K562 (cell line): Measurements from ENCODE around the gene SLC12A9. TPM values are rescaled to one million over a fixed set of nuclear protein-coding genes. Genes with fewer than 3 reads are reported as not detected.

Experiments
- BCL6 ChIP-seq: fragments of 250-450 bp; sonication (Bioruptor Pico); IDR thresholded peaks from 2 replicates; pipeline ENCODE4 v1.4.0; 2020
- CBX8 ChIP-seq: fragments of 200-600 bp; sonication (generic); IDR thresholded peaks from 2 replicates; pipeline ENCODE4 v1.6.1; 2012; ENCODE audit warnings: borderline replicate concordance, mixed run types, low read depth, mild to moderate bottlenecking, moderate library complexity, mixed read lengths, low read length, control low read depth, inconsistent platforms; ENCODE audit not compliant: poor library complexity, severe bottlenecking; ENCODE audit errors: extremely low read depth
- CREB1 ChIP-seq, 2 experiments: sonication (generic) in 1 of 2; formaldehyde crosslinking in 1 of 2; IDR thresholded peaks; 2 replicates each; pipeline versions ENCODE4 v1.6.1 to v1.8.0; 2012 to 2022; ENCODE audit warnings: inconsistent platforms in 1 of 2, mild to moderate bottlenecking in 1 of 2, missing genetic modification reagents in 1 of 2, moderate library complexity in 1 of 2
- CTCF ChIP-seq, 3 experiments: IDR thresholded peaks in 2 of 3; conservative IDR thresholded peaks in 1 of 3; 2 replicates each; pipeline ENCODE4 v1.5.1; 2011 to 2012; ENCODE audit warnings: low read length in 3 of 3, mild to moderate bottlenecking in 3 of 3, control low read depth in 2 of 3, improper control_type of control experiment in 1 of 3, inconsistent platforms in 1 of 3, low read depth in 1 of 3, mixed read lengths in 1 of 3, moderate library complexity in 1 of 3; ENCODE audit not compliant: insufficient read depth in 2 of 3
- GATA2 ChIP-seq: sonication (generic); formaldehyde crosslinking; IDR thresholded peaks from 2 replicates; pipeline ENCODE4 v1.4.0; 2020; ENCODE audit warnings: mild to moderate bottlenecking, missing genetic modification reagents
- ILK ChIP-seq: fragments of 450-650 bp; IDR thresholded peaks from 2 replicates; pipeline ENCODE4 v1.6.1; 2016; ENCODE audit warnings: missing genetic modification characterization, low read depth, mild to moderate bottlenecking, missing compliant biosample characterization, moderate library complexity, borderline replicate concordance
- RFX7 ChIP-seq: fragments of 250-450 bp; sonication (Bioruptor Pico); IDR thresholded peaks from 2 replicates; pipeline ENCODE4 v1.5.1; 2021; ENCODE audit warnings: mild to moderate bottlenecking
- RNF2 ChIP-seq: sonication (generic); IDR thresholded peaks from 2 replicates; pipeline ENCODE4 v1.6.1; 2016
- STAT6 ChIP-seq: sonication (generic); formaldehyde crosslinking; IDR thresholded peaks from 2 replicates; pipeline ENCODE4 v1.8.1; 2023; ENCODE audit warnings: mild to moderate bottlenecking, missing genetic modification reagents
- TCF7L2 ChIP-seq: fragments of 150-350 bp; IDR thresholded peaks from 2 replicates; pipeline ENCODE4 v1.6.1; 2016; ENCODE audit warnings: low read depth, mild to moderate bottlenecking, low read length, moderate library complexity
- YY1 ChIP-seq, 3 experiments: IDR thresholded peaks; 2 replicates each; pipeline ENCODE4 v1.6.1; 2011; ENCODE audit warnings: low read length in 2 of 3, mild to moderate bottlenecking in 2 of 3, moderate library complexity in 2 of 3, borderline replicate concordance in 1 of 3, control low read depth in 1 of 3, low read depth in 1 of 3; ENCODE audit not compliant: insufficient read depth in 3 of 3, insufficient replicate concordance in 2 of 3, control insufficient read depth in 1 of 3, insufficient read length in 1 of 3; ENCODE audit errors: extremely low read depth in 1 of 3
- ZNF146 ChIP-seq: IDR thresholded peaks from one replicate; pipeline ENCODE4 v1.6.1; 2018; ENCODE audit warnings: missing compliant biosample characterization; ENCODE audit not compliant: unreplicated experiment
- ZNF280B ChIP-seq: fragments of 250-450 bp; sonication (Bioruptor Pico); IDR thresholded peaks from 2 replicates; pipeline ENCODE4 v1.5.1; 2021; ENCODE audit warnings: mild to moderate bottlenecking
- ZNF696 ChIP-seq: fragments of 250-450 bp; sonication (Bioruptor Pico); conservative IDR thresholded peaks from 2 replicates; pipeline ENCODE4 v1.4.0; 2020; ENCODE audit warnings: mild to moderate bottlenecking, moderate library complexity
- ZNF740 ChIP-seq, 3 experiments: fragments of 200-800 bp in 1 of 3; sonication (Bioruptor generic) in 1 of 3; sonication (generic) in 1 of 3; formaldehyde crosslinking in 1 of 3; IDR thresholded peaks; 2 replicates each; pipeline versions ENCODE4 v1.6.1 to v1.8.0; 2016 to 2022; ENCODE audit warnings: mild to moderate bottlenecking in 2 of 3, missing compliant biosample characterization in 2 of 3, missing genetic modification characterization in 2 of 3, missing genetic modification reagents in 1 of 3
- ZNF778 ChIP-seq: fragments of 450-650 bp; formaldehyde crosslinking; IDR thresholded peaks from 2 replicates; pipeline ENCODE4 v1.4.0; 2020; ENCODE audit warnings: mild to moderate bottlenecking, moderate library complexity
- polyA plus RNA-seq, 8 experiments: library from polyadenylated mRNA; depleted of rRNA in 4 of 8; stranded (reverse) in 5 of 8; unstranded in 3 of 8; fragments of >200 nt; fragmentation: Nextera tagmentation in 2 of 8; fragmentation: Illumina TruSeq in 1 of 8; extraction: Ambion mirVana in 2 of 8; extraction: Trizol in 1 of 8; gene quantifications; 2 replicates each; pipeline versions ENCODE4 v1.2.1 to v1.2.3, GENCODE V29; 2011 to 2014; ENCODE audit warnings: inconsistent platforms in 1 of 8, missing spikeins in 1 of 8
- total RNA-seq, 7 experiments: library from RNA; depleted of rRNA in 6 of 7; stranded (reverse); fragments of >200 nt in 6 of 7; fragmentation: Illumina TruSeq in 2 of 7; extraction: Trizol in 2 of 7; gene quantifications; 2 replicates each; pipeline versions ENCODE4 v1.2.1 to v1.2.3, GENCODE V29; 2011 to 2021; ENCODE audit warnings: low replicate concordance in 1 of 7

SLC12A9 gene
- total and polyA plus RNA-seq, 9 of the 15 experiments (the other 6 are each of a cell fraction or from before 2014, with no cell fraction given), result 0.06 to 20.2 (median 10.7) TPM

GRCh38 chr7:100852048-100852872, at the start of gene SLC12A9 (continued):
- TF ChIP-seq TCF7L2 (no peak), CTCF (IDR thresholded peaks at IDR 0.05 in 2 of 3, conservative IDR thresholded peaks at IDR 0.05 in 1 of 3; ENCODE audit: insufficient read depth in 2 of 3, low read depth in 1 of 3, low read length in 3 of 3) (peak; percentile 96 to 99 (median 96)), BCL6 (CRISPR knock-in tag) (no peak), RNF2 (peak; percentile 65), ZNF696 (no peak), RFX7 (CRISPR knock-in tag) (no peak), ZNF778 (no peak), CREB1 (IDR thresholded peaks at IDR 0.05) (peak; percentile 16; the same call in 1 of the 2 replicates), CREB1 (CRISPR knock-in tag; IDR thresholded peaks at IDR 0.05) (0 out of 2 replicates have a peak, but pooled peaks have one; percentile 28), STAT6 (0 out of 2 replicates have a peak, but pooled peaks have one; percentile 30), YY1 (IDR thresholded peaks at IDR 0.05; ENCODE audit: borderline replicate concordance in 1 of 3, control insufficient read depth in 1 of 3, extremely low read depth in 1 of 3, insufficient read depth in 3 of 3, insufficient read length in 1 of 3, insufficient replicate concordance in 2 of 3, low read depth in 1 of 3, low read length in 2 of 3) (peak in 1 of 3 experiments; percentile 48), CBX8 (no peak), ZNF740 (CRISPR knock-in tag; IDR thresholded peaks at IDR 0.05) (peak; percentile 7; the same call in 1 of the 2 replicates), ZNF740 (tag; IDR thresholded peaks at IDR 0.05) (no peak; a peak in 1 of 4 replicates), ZNF146 (CRISPR knock-in tag) (no peak), GATA2 (CRISPR knock-in tag) (no peak), ILK (tag) (no peak), ZNF280B (no peak)
